ENCODE measurements around the gene TNP1.

TNP1 gene

DNA sequence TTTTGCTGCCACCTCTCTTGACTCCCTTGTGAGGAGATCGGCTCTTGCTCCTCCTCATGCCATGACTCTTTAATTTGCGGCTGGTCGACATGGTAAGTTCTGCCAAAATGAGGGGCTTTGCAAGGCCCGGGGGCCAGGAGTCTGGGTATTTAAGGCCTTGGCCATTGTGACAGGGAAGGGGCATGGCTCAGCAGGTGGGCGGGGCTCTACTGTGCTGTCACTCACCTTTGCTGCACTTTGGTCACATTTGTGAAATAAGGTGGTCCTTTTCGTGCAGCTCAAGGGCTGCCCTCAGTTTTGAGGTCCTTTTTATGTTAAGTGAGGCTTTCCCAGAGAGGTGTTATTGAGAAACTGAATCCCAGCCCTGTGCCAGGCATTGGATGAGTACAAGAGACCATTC is at the start of gene TNP1:
TNP1 (minus strand) TSS at position 121 of the 400 bp plus-strand sequence; CDS start at position 91, 30 bp downstream.
- no peak for DNase-seq (ENCODE audit: low read depth in 2 of 2)

DNA sequence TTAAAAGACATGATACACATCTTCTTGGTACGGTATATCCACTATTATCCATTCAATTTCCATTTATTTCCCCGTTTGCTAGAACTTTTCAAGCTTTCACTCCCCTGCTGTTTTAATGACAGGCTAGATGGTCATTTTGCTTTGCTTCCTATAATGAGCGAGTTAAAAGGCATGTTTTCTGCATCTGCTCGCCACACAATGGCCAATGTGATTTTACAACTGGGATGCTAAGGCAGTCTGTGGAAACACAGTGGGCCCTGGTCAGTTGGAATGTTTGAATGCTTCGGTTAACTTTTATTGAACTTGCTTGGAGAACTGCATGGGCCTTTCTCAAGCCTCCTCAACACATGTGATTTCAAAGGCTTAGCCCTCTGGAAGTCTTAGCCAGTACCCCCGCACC is 48.4 kb upstream of the TNP1 start:
- DNase-seq (ENCODE audit: low read depth in 2 of 2): no peak

DNA sequence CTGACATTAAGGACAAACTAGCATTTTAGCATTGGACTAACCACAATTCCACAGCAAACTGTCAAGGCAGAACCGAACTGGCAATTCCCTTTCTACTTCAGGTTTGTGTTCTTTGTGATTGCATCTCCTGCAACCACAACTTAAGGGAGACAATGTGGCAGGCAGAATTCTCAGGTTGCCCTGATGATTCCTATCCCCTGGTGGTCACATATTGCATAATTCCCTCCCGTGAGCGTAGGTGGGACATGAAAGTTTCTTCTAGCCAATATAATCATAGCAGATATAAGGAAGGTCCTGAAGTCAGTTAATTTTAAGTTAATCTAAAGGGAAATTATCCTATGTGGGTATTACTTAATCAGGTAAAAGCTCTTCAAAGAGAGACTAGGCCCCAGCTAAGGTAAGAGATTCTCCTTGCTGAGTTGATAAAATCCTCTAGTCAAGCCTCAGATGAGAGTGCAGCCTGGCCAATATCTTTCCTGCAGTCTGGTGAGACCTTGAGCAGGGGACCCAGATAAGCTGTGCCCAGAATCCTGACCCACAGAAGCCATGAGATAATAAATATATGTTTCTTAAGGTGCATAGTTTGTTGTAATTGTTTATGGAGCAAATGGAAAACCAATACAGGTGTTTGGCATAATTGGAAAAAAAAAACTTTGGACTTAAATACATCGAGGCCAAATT is 45.9 kb upstream of the TNP1 start:
- no peak for DNase-seq (ENCODE audit: low read depth in 2 of 2)

DNA sequence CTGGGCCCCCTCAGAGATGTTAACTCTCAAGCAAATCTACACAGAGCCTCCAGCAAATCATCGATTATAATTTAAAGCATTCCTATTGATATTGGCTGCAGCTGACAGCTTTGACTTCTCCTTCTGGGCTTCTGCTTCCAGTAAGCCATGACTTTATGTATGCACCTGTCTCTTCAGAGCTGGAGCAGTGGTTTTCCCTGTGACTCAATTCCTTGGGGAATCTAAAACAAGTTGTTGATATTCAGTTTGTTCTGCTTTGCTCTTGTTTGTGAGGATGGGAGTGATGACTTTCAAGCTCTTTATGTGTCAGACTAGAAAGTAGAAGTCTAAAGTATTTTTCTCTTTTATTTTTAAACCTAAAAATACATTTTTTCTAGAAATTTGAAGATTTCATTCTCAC is 45.1 kb upstream of the TNP1 start:
- no peak for DNase-seq (ENCODE audit: low read depth in 2 of 2)

- no peak for DNase-seq (ENCODE audit: low read depth in 2 of 2)
These were observed 44.7 kb upstream of the TNP1 start for GRCh38 chr2:216904554-216904953.

GRCh38 chr2:216903470-216903869 is 43.6 kb upstream of the TNP1 start:
- DNase-seq (ENCODE audit: low read depth in 2 of 2): no peak

DNA sequence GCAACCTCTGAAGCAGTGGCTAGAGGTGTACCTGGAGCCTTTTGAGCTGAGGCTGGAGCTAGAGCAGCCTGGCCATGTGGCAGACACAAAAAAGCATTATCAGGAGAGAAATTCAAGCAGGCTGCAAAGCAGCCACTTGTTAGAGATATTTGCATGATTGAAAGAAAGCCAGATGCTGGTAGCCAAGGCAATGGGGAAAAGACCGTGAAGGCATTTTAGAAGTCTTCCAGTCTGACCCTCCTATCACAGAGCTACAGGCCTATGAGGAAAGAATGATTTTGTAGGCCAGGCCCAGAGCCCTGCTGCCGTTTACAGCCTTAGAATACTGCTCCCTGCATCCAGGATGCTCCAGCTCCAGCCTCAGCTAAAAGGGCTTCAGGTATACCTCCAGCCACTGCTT is 41.4 kb upstream of the TNP1 start:
- DNase-seq (ENCODE audit: low read depth in 2 of 2): no peak

GRCh38 chr2:216900406-216900805 is 40.5 kb upstream of the TNP1 start:
- no peak for DNase-seq (ENCODE audit: low read depth in 2 of 2)

DNA sequence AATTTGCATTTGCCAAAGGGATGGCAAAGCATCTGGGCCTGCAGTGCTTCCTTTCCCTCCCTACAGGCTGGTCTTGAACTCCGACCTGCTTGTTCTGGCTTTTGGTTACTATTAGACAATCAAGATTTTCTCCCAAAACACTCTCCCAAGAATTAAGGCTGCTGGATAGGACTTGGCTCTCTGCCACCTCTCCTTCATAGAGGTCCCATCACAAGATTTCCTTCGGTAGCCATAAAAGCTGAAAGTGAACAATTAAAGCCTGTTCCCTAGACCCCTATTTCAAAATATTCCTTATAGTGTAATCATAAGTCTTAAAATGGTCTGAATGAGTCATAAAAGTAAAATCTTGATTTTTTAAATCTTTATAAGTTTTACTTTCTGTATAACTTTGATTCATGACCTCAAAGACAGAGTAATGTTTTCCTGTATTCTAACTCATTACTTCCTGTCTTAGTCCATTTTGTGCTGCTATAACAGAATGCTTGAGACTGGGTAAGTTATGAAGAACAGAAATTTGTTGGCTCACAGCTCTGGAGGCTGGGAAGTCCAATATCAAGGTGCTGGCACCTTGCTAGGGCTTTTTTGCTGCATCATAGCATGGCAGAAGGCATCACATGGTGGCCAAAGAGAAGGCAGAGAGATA is 37.8 kb upstream of the TNP1 start:
- DNase-seq (ENCODE audit: low read depth in 2 of 2): no peak

DNA sequence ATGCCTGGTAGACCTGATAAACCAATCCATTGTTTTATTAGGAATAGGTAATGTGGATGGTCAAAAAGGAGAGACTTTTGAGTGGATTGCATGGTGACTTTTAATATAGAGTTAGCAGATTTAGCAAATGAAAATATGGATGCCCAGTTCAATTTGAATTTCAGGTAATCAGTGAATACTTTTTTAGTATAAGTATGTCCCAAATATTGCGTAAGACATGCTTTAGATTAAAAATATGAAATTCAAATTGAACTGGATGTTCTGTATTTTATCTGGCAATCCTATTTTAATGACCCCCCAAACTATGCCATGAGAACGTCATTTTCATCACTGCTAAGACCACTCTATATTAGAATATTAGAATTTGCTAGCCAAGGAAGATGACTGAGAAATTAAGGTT is 30.3 kb upstream of the TNP1 start:
- DNase-seq (ENCODE audit: low read depth in 2 of 2): no peak

- no peak for DNase-seq (ENCODE audit: low read depth in 2 of 2)
These were observed 29.2 kb upstream of the TNP1 start for GRCh38 chr2:216888887-216889622.

DNA sequence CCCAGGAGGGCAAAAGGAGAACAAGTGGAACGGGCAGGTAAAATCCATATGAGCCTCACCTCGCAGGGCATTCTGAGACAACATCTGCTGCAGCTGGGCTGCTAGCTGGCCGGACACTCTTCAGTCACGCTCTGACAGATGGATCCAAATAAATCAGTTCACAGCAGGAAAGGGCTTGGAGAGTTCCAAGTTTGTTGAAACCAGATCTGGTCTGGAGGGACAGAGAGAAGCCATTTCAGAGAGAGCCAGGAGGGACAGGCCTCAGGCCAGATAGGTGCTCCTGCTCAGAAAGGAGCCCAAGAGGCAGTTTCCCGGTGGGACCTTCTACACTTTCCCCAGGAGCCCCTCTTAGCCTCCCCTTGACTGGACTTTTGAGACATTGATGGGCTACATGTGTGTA is 28.2 kb upstream of the TNP1 start:
- no peak for DNase-seq (ENCODE audit: low read depth in 2 of 2)

GRCh38 chr2:216887138-216887537 is 27.3 kb upstream of the TNP1 start:
- no peak for DNase-seq (ENCODE audit: low read depth in 2 of 2)

GRCh38 chr2:216885117-216885553 is 25.3 kb upstream of the TNP1 start:
- DNase-seq (ENCODE audit: low read depth in 2 of 2): no peak

DNA sequence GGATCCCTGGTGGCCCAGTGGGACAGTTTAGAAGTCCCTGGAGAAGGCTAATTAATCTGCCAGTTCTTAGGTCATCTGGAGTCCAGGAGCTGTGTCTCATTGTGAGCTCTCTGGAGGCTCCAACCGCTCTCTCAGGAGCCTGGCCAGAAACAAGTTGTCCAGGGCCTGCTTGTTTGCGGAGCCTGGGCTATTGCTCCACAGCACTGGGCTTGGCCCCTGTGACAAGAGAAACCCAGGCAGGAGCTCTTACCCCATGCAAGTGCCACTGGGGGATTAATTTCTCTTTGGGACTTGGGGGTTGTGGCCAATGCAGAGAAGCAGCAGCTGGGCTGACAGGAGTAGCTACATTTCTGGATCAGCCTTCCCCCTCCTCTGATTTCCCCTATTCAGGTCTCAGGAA is 24.5 kb upstream of the TNP1 start:
- DNase-seq (ENCODE audit: low read depth in 2 of 2): no peak

- DNase-seq (ENCODE audit: low read depth in 2 of 2): no peak
These were observed 23.0 kb upstream of the TNP1 start for GRCh38 chr2:216882876-216883275.

GRCh38 chr2:216881411-216881810 is 21.5 kb upstream of the TNP1 start:
- DNase-seq (ENCODE audit: low read depth in 2 of 2): no peak

GRCh38 chr2:216880509-216881184 is 20.8 kb upstream of the TNP1 start:
- no peak for DNase-seq (ENCODE audit: low read depth in 2 of 2)

- DNase-seq (ENCODE audit: low read depth in 2 of 2): no peak
These were observed 20.1 kb upstream of the TNP1 start for GRCh38 chr2:216879727-216880508.

DNA sequence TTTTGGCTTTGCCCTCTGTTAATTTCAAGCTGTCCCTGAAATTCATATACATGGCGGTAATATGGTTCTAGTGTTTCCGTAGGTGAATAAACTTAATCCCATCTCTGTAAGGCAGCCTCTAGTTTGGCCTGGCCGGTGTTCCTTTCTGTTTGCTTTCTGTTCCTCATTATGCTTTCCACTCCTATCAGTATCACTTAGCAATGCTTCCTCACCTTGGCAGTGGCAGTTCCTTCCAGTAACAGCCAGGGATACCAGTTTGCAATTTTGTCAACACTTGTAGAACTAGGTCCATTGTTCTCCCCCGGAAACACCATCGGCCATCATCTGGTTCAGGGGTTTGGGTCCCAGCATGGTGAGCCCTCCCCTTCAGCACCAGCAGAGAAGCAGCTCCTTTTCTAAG is 18.2 kb upstream of the TNP1 start:
- no peak for DNase-seq (ENCODE audit: low read depth in 2 of 2)

GRCh38 chr2:216877085-216877484 is 17.2 kb upstream of the TNP1 start:
- no peak for DNase-seq (ENCODE audit: low read depth in 2 of 2)

DNA sequence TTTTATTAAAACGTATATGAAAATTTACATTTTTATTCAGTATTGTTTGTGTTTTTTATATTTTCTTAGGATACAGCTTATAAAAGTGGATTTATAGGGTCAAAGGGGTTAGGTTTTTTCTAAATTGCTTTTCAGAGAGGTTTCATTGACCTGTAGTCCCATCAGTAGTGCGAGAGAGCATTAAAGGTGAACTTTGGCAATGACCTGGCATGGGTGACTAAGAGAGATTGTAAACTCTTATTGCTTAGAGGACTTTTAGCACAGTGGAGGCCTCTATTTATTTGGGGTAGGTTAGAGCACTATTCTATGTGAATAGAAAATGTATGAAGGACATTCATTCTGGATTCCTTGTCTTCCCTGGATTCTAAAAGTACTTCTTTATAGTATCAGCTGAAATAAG is 16.0 kb upstream of the TNP1 start:
- no peak for DNase-seq (ENCODE audit: low read depth in 2 of 2)
